ENCODE measurements around the gene APOBEC3A. TPM values are rescaled to one million over a fixed set of nuclear protein-coding genes. Genes with fewer than 3 reads are reported as not detected.

Gene APOBEC3A
- total and polyA plus RNA-seq, 2 of the 13 experiments (the other 11 are each of a cell fraction or from before 2014, with no cell fraction given) = not detected

- no peak overlapping the region for H3K9ac ChIP-seq (ENCODE audit: insufficient read depth, low read depth, low read length)
- no peak overlapping the region for H3K27ac ChIP-seq (ENCODE audit: extremely low read length, insufficient read depth, low read length)
- no CpG with 5 or more reads among the region's 4 CpGs for WGBS (ENCODE audit: low lambda C conversion rate)
- peaks cover 6 to 19% of the 10 kb centered on the region in 2 experiments; a peak in 4 of 5 replicates for H3K27me3 ChIP-seq (ENCODE audit: control insufficient read depth in 1 of 2, insufficient read depth in 2 of 2, low read length in 2 of 2)
- ATAC-seq = no peak
- H3K4me1 ChIP-seq (ENCODE audit: insufficient read depth, low read length) = peaks cover 26% of the 10 kb centered on the region
- H4K20me1 ChIP-seq (ENCODE audit: insufficient read depth, low read length) = no peaks in the 10 kb centered on the region
- FAIRE-seq = no peak
- H3K4me3 ChIP-seq (replicated peaks in 1 of 3; ENCODE audit: insufficient read depth in 1 of 3, low read depth in 2 of 3, low read length in 3 of 3) = no peak overlapping the region
- ChIA-PET CTCF (ENCODE audit: low intra/inter-chr PET ratio, low total read pairs) (no interaction called here), POLR2A (no interaction called here)
- no peaks in the 10 kb centered on the region for H3K9me3 ChIP-seq (ENCODE audit: low read length)
- no peak overlapping the region for H2AFZ ChIP-seq (ENCODE audit: low read length)
- TF ChIP-seq ZNF142 (CRISPR knock-in tag; IDR thresholded peaks at IDR 0.05) (no peak), FOXM1 (CRISPR knock-in tag; IDR thresholded peaks at IDR 0.05) (no peak), ZFP62 (CRISPR knock-in tag; IDR thresholded peaks at IDR 0.05) (no peak)
- DNase-seq (ENCODE audit: low spot score) = no peak
- no peaks in the 10 kb centered on the region for H3K79me2 ChIP-seq (ENCODE audit: insufficient read depth, low read length)
- in situ Hi-C loops (cut with HindIII; ENCODE audit: extremely low pct_ligation_motif_present, low pct_unique_long_range_greater_than_20kb) = no loop called here
- no TSS peak for BruUV-seq (replicated peaks)
- no peak overlapping the region for H3K4me2 ChIP-seq (ENCODE audit: low read depth, low read length)
- intact Hi-C loops (cut with micrococcal nuclease; ENCODE audit: unreplicated experiment) = no loop called here
- no peaks in the 10 kb centered on the region for H3K36me3 ChIP-seq (replicated peaks in 1 of 2; ENCODE audit: control insufficient read depth in 1 of 2, insufficient read depth in 2 of 2, low read length in 2 of 2)
These were observed 7.6 kb downstream of the APOBEC3A start for GRCh38 chr22:38964989-38965388.
